Lower leg skin (tissue), 4 donors: ENCODE data around the gene HYAL1. TPM values are rescaled to one million over a fixed set of nuclear protein-coding genes. Genes with fewer than 3 reads are reported as not detected.

Experiments
- DNase-seq, 2 donors: peaks; one replicate each; pipeline ENCODE4 v3.0.0-alpha.2; 2019; ENCODE audit warnings: low spot score in 2 of 2
- H3K4me3 ChIP-seq: fragments of 200-600 bp; sonication (generic); 2 replicates; pipeline ENCODE4 v1.5.1; 2017; ENCODE audit warnings: mild to moderate bottlenecking, low read depth; ENCODE audit not compliant: poor library complexity, severe bottlenecking
- CTCF ChIP-seq, 3 donors: fragments of 450-650 bp; IDR thresholded peaks; one replicate each; pipeline ENCODE4 v1.5.1; 2016; ENCODE audit warnings: antibody characterized with exemption in 3 of 3, mild to moderate bottlenecking in 3 of 3, moderate library complexity in 2 of 3
- POLR2A ChIP-seq, 2 donors: fragments of 450-650 bp; IDR thresholded peaks; one replicate each; pipeline ENCODE4 v1.6.1; 2016 to 2017; ENCODE audit warnings: antibody characterized with exemption in 2 of 2, mild to moderate bottlenecking in 1 of 2, moderate library complexity in 1 of 2
- WGBS, 2 donors: methylation state at CpG; one replicate each; pipeline ENCODE4 v1.1.5; 2018; 5-methylcytosine and 5-hydroxymethylcytosine counted together
- intact Hi-C: fragments of 100-400 bp; cut with DNase I; formaldehyde crosslinking; loops from one replicate; pipeline ENCODE4 v1.15.0; 2023; ENCODE audit warnings: low total_unique reads
- total RNA-seq, 4 donors: library from RNA; depleted of rRNA; stranded (reverse); fragments of >200 nt; gene quantifications; one replicate each; pipeline ENCODE4 v1.1.0, GENCODE V29; 2016

Gene HYAL1
- total RNA-seq, 4 donors from 2014 or later: 16.7 to 35.5 (median 20.6) TPM

- no peak for DNase-seq
- H3K4me3 ChIP-seq: no peak overlapping the region
- intact Hi-C loops: no loop called here
- TF ChIP-seq CTCF (IDR thresholded peaks at IDR 0.05): no peak
- no peak for TF ChIP-seq POLR2A (IDR thresholded peaks at IDR 0.05)
These were observed 1.2 kb upstream of the HYAL1 start for GRCh38 chr3:50304601-50305000.

GRCh38 chr3:50302095-50303012 lies 1.0 kb downstream of the HYAL1 start:
- no peak for TF ChIP-seq POLR2A (IDR thresholded peaks at IDR 0.05)
- no peak for TF ChIP-seq CTCF (IDR thresholded peaks at IDR 0.05)
- no peak overlapping the region for H3K4me3 ChIP-seq
- intact Hi-C loops: no loop called here
- DNase-seq: peak; percentile 19 to 87
- whole genome bisulfite sequencing, 2 donors: 88 to 89% methylated on average over 20 to 24 of the region's 32 CpGs

- WGBS, 2 donors: 83% methylated on average over 6 of the region's 6 CpGs
- intact Hi-C loops: no loop called here
- DNase-seq: no peak
- no peak for TF ChIP-seq POLR2A (IDR thresholded peaks at IDR 0.05)
- no peak overlapping the region for H3K4me3 ChIP-seq
These were observed 2.6 kb downstream of the HYAL1 start for GRCh38 chr3:50300681-50301254.

- TF ChIP-seq POLR2A (IDR thresholded peaks at IDR 0.05) (no peak), CTCF (IDR thresholded peaks at IDR 0.05) (no peak)
- peak in 1 of 2 donors; percentile 66 for DNase-seq
- no peak overlapping the region for H3K4me3 ChIP-seq
- intact Hi-C loops: no loop called here
- WGBS, 2 donors: 40 to 51% methylated on average over 12 of the region's 12 CpGs
These were observed 3.3 kb downstream of the HYAL1 start for GRCh38 chr3:50299929-50300680.

- 2% methylated on average over 10 to 12 of the region's 12 CpGs for WGBS, 2 donors
- intact Hi-C loops: no loop called here
- TF ChIP-seq POLR2A (IDR thresholded peaks at IDR 0.05): no peak
- TF ChIP-seq CTCF (IDR thresholded peaks at IDR 0.05): no peak
- no peak for DNase-seq
- no peak overlapping the region for H3K4me3 ChIP-seq
These were observed 3.8 kb downstream of the HYAL1 start for GRCh38 chr3:50299638-50299928.
